ENCODE results near the gene GINS2.

- no peak for TF ChIP-seq CTCF (conservative IDR thresholded peaks at IDR 0.05; ENCODE audit: low read depth, low read length)
- no peak for TF ChIP-seq RAD21 (IDR thresholded peaks at IDR 0.05; ENCODE audit: low read length)
- no peak for TF ChIP-seq BHLHE40 (IDR thresholded peaks at IDR 0.05; ENCODE audit: low read depth, low read length)
- TF ChIP-seq POLR2A (IDR thresholded peaks at IDR 0.05; ENCODE audit: low read depth, low read length): no peak
- no peak for TF ChIP-seq RCOR1 (IDR thresholded peaks at IDR 0.05; ENCODE audit: insufficient replicate concordance, low read length)
- no peak for TF ChIP-seq MXI1 (IDR thresholded peaks at IDR 0.05; ENCODE audit: borderline replicate concordance, low read depth, low read length)
- no peak for TF ChIP-seq CEBPB (IDR thresholded peaks at IDR 0.05; ENCODE audit: low read depth, low read length)
- no peak for TF ChIP-seq ELK1 (IDR thresholded peaks at IDR 0.05; ENCODE audit: borderline replicate concordance, low read depth, low read length)
- TF ChIP-seq USF2 (IDR thresholded peaks at IDR 0.05; ENCODE audit: low read depth, low read length): no peak
Measured at GRCh38 chr16:85695196-85696128, 6.7 kb upstream of the GINS2 start.
